DMS 273 (cell line): ENCODE measurements around the gene DNASE1L3.
A peak's percentile ranks its signal among the peaks of the same experiment; 100 is the strongest.

Experiments
- DNase-seq: peaks from one replicate; lab custom pipeline; 2025; ENCODE audit not compliant: unreplicated experiment; lab: John Stamatoyannopoulos, UW

DNASE1L3 gene

DNA sequence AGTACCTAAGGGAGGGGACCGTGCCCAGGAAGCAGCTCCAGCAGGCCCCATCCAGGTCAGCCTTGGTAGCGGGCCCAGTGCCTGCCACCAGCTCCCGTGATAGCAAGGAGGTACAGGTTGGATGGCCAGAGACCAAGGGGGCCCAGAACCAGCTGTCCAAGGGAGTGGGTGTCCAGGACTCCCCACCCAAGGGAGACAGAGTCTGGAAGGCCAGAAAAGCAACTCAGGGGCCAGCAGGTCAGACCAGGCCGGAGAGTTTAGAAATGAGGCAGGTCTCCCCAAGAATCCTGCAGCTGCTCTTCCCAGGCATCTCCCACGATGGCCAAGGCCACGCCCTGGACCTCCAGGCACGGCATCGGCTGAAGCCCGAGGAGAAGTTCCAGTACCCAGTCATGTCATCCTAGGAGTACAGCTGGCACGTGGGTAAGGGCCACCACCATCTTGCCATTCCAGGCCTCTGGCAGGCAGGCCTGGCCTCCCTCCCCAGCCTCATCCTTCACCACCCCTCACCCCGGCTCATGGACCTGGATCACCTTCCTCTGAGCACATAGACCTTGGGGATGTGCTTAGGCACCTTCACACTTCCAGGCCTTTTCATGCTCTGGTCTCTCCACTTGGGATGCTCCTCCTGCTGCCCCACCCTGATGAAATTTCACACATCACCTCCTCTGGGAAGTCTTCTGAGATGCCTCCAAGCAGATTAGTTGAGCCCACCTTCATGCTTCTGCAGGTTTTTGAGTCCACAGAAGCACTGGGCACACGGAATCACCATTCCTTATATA lies 30.5 kb downstream of the DNASE1L3 start:
- DNase-seq = no peak

DNA sequence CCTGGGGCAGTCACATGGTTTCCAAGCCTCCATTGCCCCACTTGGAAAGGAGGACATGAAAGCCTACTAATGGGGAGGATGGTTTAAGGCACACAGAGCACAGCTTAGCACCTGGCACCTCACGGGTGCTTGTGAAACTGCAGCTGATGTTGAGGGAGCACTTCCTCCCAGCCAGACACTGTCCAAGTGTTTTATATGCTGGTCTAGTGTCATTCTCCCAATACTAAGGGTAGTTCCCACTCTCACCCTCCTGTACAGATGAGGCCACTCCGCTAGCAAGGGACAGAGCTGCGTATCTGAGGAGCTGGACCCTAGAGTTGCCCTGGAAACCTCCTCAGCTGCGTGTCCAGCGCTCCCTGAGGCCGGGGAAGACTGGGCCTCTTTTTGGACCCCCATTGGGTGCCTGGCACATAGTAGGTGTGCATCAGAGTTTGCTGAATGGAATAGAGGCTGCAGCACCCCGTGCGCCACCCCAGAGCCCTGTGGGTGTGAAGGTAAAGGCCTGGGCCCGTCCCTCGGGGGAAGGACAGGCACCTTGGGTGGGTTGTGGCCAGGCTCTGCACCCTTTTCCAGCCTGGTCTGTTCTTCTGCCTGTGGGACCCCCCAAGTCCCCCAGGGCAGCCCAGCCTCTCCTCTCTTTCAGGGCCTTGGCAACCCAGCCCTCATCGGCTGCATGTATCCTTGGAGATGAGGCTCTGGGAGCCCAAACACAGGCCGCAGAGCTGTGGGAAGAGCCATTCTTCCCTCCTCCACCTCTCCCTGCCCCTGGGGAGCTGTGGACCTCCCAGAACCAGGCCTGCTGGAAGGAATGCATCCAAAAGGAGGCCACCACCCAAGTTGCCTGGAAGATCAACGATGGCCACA lies 31.3 kb downstream of the DNASE1L3 start:
- DNase-seq = no peak

GRCh38 chr3:58178528-58179234 lies 32.1 kb downstream of the DNASE1L3 start:
- no peak for DNase-seq

- DNase-seq = peak; percentile 89
Observed at GRCh38 chr3:58177747-58178527, 32.8 kb downstream of the DNASE1L3 start.

DNA sequence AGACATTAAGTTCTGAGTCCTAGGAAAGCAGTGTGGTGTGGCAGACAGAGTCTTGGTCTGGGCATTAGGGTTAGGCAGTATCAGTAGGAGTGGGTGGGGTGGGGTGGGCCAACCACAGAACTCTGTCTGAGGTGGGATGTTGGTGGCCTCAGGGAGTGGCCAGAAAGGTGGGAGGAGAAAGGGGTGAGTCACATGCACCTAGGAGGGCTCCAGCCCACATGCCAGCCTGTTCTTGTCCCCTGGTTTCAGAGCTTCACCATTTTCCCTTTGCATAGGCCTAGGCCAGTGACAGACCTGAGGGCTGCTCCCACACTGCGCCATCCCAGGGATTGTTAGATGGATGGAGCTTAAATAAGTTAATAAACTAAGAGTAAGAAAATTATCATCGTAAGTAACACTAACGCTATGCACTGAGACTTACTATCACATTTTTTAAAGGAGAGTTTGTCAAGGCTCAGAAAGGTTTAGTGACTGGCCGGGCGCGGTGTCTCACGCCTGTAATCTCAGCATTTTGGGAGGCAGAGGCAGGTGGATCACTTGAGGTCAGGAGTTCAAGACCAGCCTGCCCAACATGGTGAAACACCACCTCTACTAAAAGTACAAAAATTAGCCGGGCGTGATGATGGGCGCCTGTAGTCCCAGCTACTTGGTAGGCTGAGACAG lies 33.8 kb downstream of the DNASE1L3 start:
- DNase-seq = no peak

GRCh38 chr3:58176185-58176530 lies 34.6 kb downstream of the DNASE1L3 start:
- no peak for DNase-seq

- peak; percentile 36 for DNase-seq
Observed at GRCh38 chr3:58175437-58176184, 35.2 kb downstream of the DNASE1L3 start.

- no peak for DNase-seq
Observed at GRCh38 chr3:58175187-58175436, 35.7 kb downstream of the DNASE1L3 start.

DNA sequence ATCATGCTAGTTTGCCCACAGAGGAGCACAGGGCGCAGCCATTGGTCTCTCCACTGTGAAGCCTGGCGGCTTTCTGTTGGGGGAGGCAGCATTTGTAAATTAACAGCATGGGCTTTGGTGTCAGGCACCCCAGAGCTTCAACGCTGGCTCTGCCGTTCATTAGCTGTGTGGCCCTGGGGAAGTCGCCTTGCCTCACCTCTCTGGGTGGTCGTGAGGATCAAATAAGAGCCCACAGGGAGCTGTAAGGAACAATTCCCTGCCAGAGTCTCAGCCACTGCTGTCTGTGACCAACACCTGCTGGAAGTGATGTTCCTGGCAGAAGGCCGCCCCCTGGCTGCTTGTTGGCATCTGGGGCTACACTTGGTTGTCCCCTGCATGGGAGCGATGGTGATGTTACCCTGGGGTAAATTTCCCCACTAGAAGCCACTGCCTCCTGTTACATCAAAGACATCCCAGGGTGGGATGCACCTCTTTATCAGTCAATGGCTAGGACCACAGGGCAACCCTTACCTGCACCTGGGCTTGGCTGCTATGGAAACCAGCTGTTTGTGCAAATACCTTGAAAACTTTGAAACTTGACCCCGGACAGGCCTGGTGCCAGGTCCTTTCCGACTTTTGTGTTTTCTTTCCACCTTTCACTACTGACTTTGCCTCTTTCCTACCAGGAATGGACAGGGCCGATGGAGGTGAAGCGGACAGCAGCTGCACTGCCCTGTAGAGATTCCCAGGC lies 36.9 kb downstream of the DNASE1L3 start:
- peak; percentile 72 for DNase-seq

DNA sequence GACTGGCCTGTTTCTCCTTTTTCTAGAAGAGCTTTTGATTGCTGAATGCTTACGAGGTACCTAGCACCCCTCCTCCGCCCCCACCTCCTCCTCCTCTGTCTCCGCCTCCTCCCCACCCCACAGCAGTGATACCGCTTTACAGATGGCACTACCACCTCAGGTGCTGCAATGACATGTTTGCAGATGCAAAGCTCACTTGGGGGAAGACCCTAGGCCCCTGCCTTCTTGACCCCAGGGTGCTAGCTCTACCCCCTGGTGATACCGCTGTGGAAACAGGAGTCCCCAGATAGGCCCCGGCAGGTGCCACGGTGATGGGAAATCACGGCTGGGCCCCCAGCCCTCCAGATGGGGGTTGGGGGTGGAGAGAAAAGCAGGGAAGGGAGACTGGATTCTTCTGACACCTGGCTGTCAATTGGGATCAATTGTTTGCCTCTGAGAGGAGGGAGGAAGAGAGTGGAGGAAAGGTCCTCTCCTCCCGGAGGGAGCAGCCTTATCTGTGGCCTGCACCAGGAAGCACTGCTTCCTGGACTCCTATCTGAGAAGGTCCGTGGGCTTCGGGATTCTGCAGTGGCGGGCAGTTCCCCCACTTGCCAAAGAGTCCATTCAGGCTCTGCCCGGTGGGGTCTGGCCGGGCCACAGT lies 37.6 kb downstream of the DNASE1L3 start:
- no peak for DNase-seq

DNA sequence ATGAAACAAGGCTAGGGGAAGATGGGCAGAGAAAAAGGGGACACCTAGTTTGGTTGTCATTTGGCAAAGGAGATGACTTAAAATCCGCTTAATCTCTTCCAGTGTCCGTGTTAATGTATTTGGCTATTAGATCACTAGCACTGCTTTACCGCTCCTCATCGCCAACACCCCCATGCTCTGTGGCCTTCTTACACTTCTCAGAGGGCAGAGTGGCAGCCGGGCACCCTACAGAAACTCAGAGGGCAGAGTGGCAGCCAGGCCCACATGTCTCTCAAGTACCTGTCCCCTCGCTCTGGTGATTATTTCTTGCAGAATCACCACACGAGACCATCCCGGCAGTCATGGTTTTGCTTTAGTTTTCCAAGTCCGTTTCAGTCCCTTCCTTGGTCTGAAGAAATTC lies 39.6 kb downstream of the DNASE1L3 start:
- no peak for DNase-seq

DNA sequence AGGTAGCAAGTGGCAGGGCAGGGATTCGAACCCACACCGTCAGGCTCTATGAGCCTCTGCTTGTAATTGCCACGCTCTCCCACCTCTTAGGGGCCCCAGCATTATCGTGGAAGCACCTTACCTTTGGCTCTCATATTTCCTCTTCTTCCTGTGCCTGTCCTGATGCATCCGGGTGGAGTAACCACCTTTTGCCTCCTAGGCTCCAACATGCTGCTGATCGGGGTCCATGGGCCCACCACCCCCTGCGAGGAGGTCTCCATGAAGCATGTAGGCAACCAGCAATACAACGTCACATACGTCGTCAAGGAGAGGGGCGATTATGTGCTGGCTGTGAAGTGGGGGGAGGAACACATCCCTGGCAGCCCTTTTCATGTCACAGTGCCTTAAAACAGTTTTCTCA lies 40.4 kb downstream of the DNASE1L3 start:
- DNase-seq = no peak

- no peak for DNase-seq
Observed at GRCh38 chr3:58169371-58169770, 41.4 kb downstream of the DNASE1L3 start.

GRCh38 chr3:58168498-58168897 lies 42.3 kb downstream of the DNASE1L3 start:
- no peak for DNase-seq

- peak; percentile 65 for DNase-seq
Observed at GRCh38 chr3:58167431-58168351, 43.1 kb downstream of the DNASE1L3 start.

DNA sequence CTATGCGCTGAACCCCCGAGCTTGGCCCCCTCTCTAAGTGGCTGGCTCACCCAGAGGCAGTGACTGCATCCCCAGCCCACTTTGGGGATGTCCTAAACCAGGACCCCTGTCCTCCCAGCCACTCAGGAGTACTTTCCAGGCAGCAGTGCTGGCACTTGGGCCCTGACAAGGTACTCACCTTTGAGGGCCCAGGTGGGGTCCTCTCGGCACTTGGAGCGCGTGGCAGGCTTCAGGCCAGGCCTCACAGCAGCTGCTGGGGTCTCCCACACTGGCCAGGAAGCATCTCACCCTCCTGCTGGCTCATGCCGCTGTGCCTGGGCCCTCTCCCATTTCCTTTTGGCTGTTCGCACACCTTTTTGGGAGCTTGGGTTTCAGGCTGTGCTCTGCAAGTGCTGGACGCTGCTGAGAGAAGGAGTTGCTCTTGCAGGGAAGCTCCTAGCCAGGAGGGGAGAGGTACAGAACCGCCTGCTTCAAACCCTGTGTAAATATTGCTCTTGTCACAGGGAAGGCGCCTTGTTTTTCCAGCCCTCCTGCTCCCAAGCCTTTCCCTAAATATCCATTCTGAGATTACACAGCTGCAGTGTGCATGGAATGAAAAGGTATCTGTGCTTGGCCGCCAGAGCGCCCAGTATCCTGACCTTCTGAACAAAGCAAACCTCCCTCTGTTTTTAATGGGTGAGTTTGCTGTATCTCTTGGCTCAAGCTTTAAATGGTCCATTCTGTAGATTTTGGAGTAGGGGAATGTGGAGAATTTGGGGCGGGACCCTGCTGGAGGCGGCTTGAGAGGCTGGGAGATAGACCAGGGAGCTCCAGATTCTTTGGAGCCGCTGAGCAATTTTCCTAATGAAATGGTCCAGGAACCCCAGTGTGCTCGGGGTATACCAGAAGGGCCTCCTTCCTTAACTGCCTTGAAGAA lies 45.6 kb downstream of the DNASE1L3 start:
- peak; percentile 11 for DNase-seq
